ENCODE data around the gene NFKBIB.

- TF ChIP-seq CHD2 (IDR thresholded peaks at IDR 0.05; ENCODE audit: low read length) = no peak
- 0 out of 4 replicates have a peak, but pooled peaks of 1 of the 2 experiments have one; percentile 25 for TF ChIP-seq HDAC2 (IDR thresholded peaks at IDR 0.05; ENCODE audit: borderline replicate concordance in 1 of 2, low read depth in 2 of 2, low read length in 2 of 2)
- TF ChIP-seq CTCF (IDR thresholded peaks at IDR 0.05; ENCODE audit: control extremely low read depth in 1 of 3, insufficient read depth in 1 of 3, low read depth in 1 of 3, low read length in 3 of 3) = 0 out of 4 replicates have a peak, but pooled peaks of 1 of the 3 experiments have one; percentile 9
- peak; percentile 37 for TF ChIP-seq ASH2L (IDR thresholded peaks at IDR 0.05; ENCODE audit: low read length)
- TF ChIP-seq USF2 (IDR thresholded peaks at IDR 0.05; ENCODE audit: low read length) = no peak
- no peak for TF ChIP-seq RXRA (IDR thresholded peaks at IDR 0.05; ENCODE audit: insufficient read depth, low read depth, low read length)
These were observed 48.7 kb upstream of the NFKBIB start for GRCh38 chr19:38850976-38851621.

All from H1 (cell line).